ENCODE results near the gene PAX2.

Gene PAX2

DNA sequence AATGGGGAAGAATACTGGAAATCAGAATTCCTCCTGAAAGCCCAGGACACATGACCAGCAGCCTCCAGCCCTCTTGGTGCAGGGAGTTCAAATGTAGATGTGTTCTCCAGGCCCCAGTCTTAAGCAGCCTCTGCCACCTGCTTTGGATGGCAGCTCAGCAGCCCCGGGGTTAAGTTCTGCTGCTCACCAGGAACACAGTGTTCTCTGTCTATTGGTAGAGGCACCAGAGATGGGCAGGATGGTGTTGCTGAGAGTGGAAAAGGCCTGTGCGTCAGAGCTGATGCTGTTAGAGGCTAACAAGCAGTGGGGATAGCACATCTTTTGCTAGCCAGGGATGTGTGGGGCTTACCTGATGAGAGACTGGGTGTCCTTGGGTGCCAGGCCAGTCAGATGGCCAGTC, 56.8 kb downstream of the PAX2 start:
- no peak overlapping the region for H3K27ac ChIP-seq

GRCh38 chr10:100802607-100803006, 57.2 kb downstream of the PAX2 start:
- TF ChIP-seq CTCF (IDR thresholded peaks at IDR 0.05) (no peak), ZFX (IDR thresholded peaks at IDR 0.05; ENCODE audit: borderline replicate concordance) (no peak)
- H3K27ac ChIP-seq, result no peak overlapping the region

More for the DNA sequence above, 56.8 kb downstream of the PAX2 start:
- TF ChIP-seq ZFX (IDR thresholded peaks at IDR 0.05; ENCODE audit: borderline replicate concordance) (no peak), CTCF (IDR thresholded peaks at IDR 0.05) (no peak)

GRCh38 chr10:100803492-100803891, 58.1 kb downstream of the PAX2 start:
- TF ChIP-seq CTCF (IDR thresholded peaks at IDR 0.05), result no peak
- no peak for TF ChIP-seq ZFX (IDR thresholded peaks at IDR 0.05; ENCODE audit: borderline replicate concordance)

DNA sequence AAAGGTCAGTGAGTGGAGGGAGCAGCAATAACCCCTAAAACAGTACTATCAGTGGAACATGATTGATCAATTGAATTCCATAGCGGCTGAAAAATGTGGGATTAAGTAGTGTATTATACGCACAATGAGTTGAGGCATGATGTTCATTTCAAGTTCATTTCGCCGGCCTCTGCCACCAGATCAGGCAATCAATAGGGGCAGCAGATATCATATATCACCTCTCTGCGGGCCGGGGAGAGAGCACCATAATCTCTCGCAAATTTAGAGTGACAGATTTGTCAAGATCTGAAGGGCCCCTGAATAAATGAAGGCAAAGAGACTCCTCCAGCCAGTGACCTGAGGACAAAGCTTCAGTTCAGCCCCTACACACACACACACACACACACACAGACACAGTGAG, 58.5 kb downstream of the PAX2 start:
- H3K27ac ChIP-seq, result no peak overlapping the region
- TF ChIP-seq ZFX (IDR thresholded peaks at IDR 0.05; ENCODE audit: borderline replicate concordance) (no peak), CTCF (IDR thresholded peaks at IDR 0.05) (no peak)

More at GRCh38 chr10:100803492-100803891, 58.1 kb downstream of the PAX2 start:
- H3K27ac ChIP-seq, result no peak overlapping the region

DNA sequence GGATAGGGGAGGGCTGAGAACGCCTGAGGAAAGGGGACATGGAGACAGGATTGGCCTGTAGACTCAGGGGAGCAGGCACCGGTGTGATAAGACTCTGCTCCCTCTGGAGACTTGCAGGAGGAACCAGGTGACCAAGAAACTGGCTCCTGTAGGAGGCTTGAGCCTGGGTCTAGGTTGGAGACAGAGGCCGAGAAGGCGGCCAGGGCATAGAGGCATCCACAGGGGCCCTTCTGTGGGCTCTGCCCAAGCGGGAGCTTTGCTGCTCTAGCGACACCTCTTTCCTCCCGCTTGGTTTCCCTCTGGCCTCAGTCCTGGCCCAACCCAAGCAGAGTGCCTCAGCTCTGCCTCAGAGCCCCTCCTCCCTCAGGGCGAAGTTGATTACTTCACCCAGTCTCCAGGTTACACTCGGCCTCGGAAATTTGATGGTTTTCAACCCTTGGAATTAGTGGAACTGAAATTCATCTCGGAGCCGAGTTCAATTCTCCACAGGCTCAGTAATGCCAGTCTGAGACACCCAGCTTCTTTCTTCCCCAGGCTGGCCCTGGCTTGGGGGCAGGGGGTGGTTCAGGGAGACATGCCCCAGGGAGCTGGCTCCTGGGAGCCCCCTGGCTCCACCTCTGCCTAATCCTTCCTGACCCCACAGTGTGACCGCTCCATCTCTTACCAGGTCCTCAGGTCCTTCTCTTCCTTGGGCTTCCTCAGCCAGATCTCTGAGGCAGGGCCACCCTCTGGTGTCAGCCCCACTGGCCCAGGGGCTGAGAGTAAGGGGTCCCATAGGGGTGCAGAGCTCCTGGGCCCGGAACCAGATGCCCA, 60.4 kb downstream of the PAX2 start:
- no peak overlapping the region for H3K27ac ChIP-seq

DNA sequence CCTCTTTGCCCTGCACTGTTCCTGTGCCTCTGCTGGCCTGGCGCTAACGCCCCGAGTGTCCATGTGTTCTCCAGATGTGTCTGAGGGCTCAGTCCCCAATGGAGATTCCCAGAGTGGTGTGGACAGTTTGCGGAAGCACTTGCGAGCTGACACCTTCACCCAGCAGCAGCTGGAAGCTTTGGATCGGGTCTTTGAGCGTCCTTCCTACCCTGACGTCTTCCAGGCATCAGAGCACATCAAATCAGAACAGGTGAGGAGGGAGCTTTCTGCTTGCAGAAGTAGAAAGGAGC, 60.9 kb downstream of the PAX2 start:
- TF ChIP-seq ZFX (IDR thresholded peaks at IDR 0.05; ENCODE audit: borderline replicate concordance) (no peak), CTCF (IDR thresholded peaks at IDR 0.05) (no peak)
- no peak overlapping the region for H3K27ac ChIP-seq

More for the DNA sequence above, 60.4 kb downstream of the PAX2 start:
- TF ChIP-seq ZFX (IDR thresholded peaks at IDR 0.05; ENCODE audit: borderline replicate concordance) (no peak), CTCF (IDR thresholded peaks at IDR 0.05) (no peak)

DNA sequence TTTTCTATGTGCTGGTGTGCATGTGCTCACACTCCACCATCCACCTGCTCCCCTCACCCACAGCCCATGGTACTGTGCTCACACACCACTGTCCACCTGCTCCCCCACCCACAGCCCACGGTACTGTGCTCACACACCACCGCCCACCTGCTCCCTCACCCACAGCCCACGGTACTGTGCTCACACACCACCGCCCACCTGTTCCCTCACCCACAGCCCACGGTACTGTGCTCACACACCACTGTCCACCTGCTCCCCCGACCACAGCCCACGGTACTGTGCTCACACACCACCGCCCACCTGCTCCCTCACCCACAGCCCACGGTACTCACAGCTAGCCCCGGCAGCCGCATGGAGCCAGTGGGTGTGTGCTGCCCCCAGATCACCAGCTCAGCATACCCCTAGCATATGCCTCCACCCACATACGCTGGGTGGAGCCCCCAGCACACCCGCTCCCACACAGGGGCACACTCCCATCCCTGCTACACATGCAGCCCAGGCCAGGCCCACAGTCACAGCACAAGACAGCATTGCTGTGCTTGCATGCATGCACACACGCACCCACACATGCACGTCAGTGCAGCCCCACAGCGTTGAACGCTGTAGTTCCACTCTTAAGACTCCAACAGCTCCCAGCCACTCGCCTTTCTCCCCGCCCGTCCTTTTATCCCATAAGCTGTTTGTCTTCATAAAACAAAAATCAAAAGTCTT, 62.0 kb downstream of the PAX2 start:
- H3K27ac ChIP-seq, result no peak overlapping the region
- no peak for TF ChIP-seq CTCF (IDR thresholded peaks at IDR 0.05)
